ENCODE measurements around the gene HOXC13.

The HOXC13 gene

GRCh38 chr12:53938326-53939140, at the start of gene HOXC13:
Gene HOXC13, plus strand, starts transcription at chr12:53938831. Its CDS starts 76 bp downstream, at chr12:53938907.
- TF ChIP-seq CTCF (IDR thresholded peaks at IDR 0.05; ENCODE audit: low read depth, low read length), result no peak
- DNase-seq (ENCODE audit: extremely low read depth, low read depth), result no peak

GRCh38 chr12:53890081-53890480, 48.5 kb upstream of the HOXC13 start:
- TF ChIP-seq CTCF (IDR thresholded peaks at IDR 0.05; ENCODE audit: low read depth, low read length), result no peak
- no peak for DNase-seq (ENCODE audit: extremely low read depth, low read depth)

- TF ChIP-seq CTCF (IDR thresholded peaks at IDR 0.05; ENCODE audit: low read depth, low read length), result no peak
- DNase-seq (ENCODE audit: extremely low read depth, low read depth), result no peak
Observed at GRCh38 chr12:53892762-53893395, 45.8 kb upstream of the HOXC13 start.

GRCh38 chr12:53899230-53899629, 39.4 kb upstream of the HOXC13 start:
- no peak for TF ChIP-seq CTCF (IDR thresholded peaks at IDR 0.05; ENCODE audit: low read depth, low read length)
- DNase-seq (ENCODE audit: extremely low read depth, low read depth), result no peak

GRCh38 chr12:53907103-53907502, 31.5 kb upstream of the HOXC13 start:
- no peak for TF ChIP-seq CTCF (IDR thresholded peaks at IDR 0.05; ENCODE audit: low read depth, low read length)

GRCh38 chr12:53916788-53917655, 21.6 kb upstream of the HOXC13 start:
- no peak for DNase-seq (ENCODE audit: extremely low read depth, low read depth)
- no peak for TF ChIP-seq CTCF (IDR thresholded peaks at IDR 0.05; ENCODE audit: low read depth, low read length)

More at GRCh38 chr12:53907103-53907502, 31.5 kb upstream of the HOXC13 start:
- no peak for DNase-seq (ENCODE audit: extremely low read depth, low read depth)
